ENCODE measurements around the gene CARMIL1.

The CARMIL1 gene

DNA sequence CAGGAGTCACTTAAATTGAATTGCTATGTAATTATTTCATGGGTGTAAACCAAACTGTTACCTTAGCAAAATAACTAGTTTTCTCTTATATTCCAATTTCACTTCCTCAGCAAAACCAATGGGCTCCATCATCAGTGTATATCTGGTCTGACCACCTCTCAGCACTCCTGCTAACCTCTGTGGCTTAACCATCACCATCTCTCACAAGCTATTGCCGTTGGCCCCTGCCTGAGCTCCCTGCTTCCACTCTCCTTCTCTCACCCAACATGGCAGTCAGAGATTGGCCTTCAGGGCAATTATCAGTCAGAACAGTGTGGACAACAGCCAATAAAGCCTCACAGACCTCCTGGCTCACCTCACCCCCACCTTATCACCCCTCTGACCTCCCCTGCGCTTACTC is 124.0 kb downstream of the CARMIL1 start:
- in situ Hi-C loops (cut with HindIII; ENCODE audit: low sequenced_read_pairs) = no loop called here

DNA sequence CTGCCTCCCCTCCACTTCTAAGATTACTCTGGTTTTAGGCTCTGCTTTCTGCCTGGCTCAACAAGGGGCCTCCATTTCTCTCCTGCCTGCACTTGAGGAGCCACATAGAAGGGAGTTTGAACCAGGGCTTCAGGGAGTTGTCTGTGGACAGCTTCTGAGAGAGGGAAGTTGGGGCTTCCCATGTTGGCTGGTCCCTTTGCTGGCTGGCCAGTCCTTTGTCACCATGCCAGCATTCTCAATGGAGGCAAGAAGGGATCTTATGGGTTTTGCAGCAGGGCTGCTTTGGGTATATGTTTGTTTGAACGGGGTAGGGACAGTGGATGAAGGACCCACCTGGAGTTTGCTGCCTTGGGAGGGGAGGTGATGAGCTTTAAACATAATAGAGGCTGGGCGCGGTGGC is 124.9 kb downstream of the CARMIL1 start:
- in situ Hi-C loops (cut with HindIII; ENCODE audit: low sequenced_read_pairs) = no loop called here

DNA sequence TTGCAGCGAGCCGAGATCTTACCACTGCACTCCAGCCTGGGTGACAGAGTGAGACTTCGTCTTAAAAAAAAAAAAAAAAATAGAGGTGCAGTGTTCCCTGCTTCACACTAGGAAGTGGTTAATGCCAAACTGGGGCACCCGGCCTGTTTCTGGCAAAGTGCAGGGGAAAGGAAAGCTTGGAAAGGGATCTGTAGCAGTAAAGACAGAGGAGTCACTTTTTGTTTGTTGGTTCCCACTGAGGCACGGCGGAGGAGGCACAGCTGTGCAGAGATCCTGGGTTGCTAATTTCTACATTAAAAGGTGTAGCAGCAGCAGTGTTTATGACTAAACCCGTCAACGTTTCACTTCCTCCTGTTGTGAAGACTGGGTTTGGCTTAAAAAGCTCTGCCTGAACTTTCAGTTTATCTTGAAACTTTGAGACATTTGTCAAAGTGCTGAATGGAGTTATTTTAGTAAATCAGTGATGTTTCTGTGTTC is 125.6 kb downstream of the CARMIL1 start:
- in situ Hi-C loops (cut with HindIII; ENCODE audit: low sequenced_read_pairs) = no loop called here

DNA sequence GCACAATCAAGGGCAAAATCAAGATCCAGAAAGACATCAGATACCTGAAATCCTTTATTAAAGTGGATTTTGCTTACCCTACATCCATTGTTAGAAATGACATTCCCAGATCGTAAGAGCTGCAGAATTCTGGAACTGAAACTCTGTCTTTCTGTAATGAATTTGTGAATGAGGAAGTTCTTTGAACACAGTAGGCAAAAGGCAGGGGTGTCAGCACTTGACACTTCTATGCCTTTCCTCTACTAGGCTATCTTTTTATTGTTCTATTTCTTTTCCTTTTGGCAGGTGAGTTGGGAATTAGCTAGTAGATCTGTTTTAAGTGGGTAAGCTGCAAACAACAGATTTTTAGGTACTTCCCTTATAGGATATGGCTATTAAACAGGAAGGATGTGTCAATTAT is 126.3 kb downstream of the CARMIL1 start:
- in situ Hi-C loops (cut with HindIII; ENCODE audit: low sequenced_read_pairs) = no loop called here

DNA sequence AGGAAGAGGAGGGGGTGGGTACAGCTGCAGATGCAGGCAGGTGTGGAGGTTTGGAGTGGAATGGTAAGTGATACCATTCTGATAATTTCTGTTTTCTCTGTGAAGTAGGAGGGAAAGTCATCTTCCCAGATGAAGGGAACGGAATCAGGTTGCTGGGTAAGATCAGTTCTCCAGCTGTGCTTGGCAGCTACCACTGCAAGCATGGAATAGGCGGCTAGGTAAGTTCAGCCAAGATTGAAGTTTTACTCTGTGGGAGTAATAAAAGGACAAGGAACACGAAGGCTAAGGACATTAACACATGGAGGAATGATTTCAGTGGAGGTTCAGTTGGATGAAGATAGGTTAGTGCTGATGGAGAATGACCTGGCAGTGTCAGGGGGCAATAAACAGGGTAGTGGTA is 128.3 kb downstream of the CARMIL1 start:
- in situ Hi-C loops (cut with HindIII; ENCODE audit: low sequenced_read_pairs) = no loop called here

DNA sequence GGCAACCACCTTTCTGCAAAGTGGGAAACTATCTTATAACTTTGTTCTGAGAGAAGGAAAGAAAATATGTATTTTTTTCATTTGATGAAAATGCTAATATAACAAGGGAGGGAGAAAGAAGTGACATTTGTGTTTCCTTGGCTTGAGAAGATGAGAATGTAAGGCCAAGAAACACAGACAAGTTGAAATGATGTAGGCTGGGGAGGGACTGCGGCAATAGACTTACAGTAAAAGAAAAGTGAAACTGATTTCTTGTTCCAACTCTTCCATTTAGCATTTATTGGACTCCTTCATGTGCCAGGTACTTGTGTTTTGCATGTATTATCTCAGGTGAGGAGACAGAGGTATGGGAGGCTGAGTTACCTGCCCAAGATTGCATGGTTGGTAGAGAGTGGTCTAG is 130.9 kb downstream of the CARMIL1 start:
- in situ Hi-C loops (cut with HindIII; ENCODE audit: low sequenced_read_pairs) = no loop called here

DNA sequence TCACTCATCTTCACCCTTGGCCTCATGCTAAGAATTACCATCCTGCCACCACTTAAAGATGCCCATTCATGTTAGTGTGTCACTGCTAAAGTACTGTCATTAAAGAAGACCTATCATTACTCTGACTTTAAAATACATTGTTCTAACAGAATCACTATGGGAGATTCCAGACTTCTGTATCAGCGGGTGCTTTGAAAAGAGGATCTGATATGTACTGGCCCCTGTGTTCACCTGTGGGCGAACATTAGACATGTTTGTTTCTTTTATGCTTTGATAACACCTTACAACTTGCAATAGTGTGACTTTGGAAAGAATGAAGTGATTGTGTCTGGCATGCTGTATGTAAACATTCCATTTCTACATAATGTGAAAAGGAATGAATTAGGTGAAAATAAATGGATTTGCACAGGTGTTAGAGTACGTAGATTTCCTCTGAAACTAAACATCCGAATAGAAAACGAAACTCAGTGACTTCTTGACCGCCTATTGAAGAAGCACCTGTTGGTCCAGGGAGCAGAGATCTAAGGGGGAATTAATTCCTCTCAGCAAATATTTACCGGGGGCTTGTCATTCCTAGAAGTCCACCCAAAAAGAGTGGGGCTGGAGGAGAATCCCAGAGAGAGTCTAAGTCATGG is 132.3 kb downstream of the CARMIL1 start:
- in situ Hi-C loops (cut with HindIII; ENCODE audit: low sequenced_read_pairs) = no loop called here

DNA sequence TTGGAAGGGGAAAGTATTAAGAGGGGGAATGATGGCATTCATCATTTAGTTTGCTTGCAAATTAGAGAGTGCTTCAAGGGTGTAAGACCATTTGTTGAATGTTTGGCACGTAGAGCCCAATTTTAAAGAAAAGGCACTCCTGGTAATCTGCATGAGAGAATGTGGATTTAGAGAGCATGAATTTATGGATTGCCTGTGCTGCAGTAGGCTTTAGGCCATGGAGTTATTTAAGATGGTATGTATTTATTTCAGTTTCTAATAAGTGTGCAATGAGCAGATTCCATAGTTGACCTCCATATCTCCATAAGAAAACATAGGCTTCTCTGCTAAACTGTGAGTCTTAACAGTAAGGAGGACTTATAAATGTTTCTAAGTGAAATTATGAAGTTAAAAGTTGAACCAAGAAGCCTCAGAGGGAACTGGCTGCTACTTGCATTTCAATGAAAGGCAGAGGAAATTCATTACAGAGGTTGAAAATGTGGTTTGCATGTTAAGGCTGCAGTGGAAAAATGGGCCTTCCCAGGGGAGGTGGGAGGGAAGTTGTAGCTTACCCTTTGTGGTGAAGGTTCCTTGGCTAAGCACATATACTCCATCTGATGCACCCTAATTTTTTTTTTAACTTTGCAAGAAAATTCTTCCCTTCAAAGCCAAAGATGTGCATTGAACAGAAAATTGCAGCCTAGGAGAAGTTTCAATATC is 134.2 kb downstream of the CARMIL1 start:
- in situ Hi-C loops (cut with HindIII; ENCODE audit: low sequenced_read_pairs) = no loop called here

DNA sequence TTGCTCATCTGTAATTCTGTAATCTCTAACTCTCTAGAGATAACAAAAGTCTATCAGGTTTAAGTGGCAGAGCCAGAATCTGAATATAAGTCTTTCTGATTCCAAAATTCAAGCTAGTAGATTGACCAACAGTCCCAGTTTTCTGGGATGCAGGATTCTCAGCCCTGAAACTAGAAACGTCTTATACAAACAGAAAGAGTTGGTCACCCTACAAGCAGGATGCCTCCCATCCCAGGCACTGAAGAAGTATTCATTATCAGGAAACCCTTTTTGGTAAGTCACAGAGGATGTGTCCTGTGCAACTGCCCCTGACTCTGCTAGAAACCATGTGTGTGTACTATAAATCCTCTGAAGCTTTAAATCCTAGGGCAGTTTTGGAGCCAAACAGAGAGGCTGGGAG is 135.0 kb downstream of the CARMIL1 start:
- in situ Hi-C loops (cut with HindIII; ENCODE audit: low sequenced_read_pairs) = no loop called here

DNA sequence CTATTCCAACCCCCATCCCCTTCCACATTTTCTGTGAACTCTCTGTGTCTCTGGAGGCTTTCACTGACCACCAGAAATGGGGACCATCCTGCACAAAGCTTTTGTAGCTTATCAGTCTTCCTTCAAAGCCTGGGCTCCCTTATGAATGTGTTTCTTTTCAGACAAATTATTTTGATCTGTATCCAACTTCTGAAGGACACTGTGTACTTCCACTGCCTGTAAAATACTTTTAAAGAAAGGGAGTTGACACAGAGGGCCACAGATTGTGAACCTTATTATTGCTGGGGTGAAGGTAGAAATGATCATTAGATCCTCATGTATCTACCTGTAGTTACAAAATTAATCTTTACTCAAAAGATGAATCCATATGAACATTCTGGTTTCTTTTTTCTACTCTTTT is 135.6 kb downstream of the CARMIL1 start:
- in situ Hi-C loops (cut with HindIII; ENCODE audit: low sequenced_read_pairs) = no loop called here

DNA sequence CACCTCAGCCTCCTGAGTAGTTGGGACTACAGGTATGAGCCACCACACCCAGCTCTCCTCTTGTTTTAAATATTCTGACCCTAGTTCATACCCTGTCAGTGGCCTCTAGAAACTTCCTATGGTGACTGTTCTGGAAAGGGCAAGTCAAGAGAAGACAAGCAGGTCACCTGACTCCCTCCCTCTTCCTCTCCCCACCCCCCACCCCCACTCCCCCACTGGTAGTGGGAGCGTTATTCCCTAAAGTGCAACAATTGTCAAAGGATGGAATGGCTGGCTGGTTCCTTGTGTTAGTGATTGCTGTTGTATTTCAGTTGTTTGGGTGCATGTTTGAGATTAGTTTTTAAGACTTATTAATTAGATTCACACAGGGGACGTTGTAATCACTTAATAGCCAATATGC is 136.1 kb downstream of the CARMIL1 start:
- in situ Hi-C loops (cut with HindIII; ENCODE audit: low sequenced_read_pairs) = no loop called here

DNA sequence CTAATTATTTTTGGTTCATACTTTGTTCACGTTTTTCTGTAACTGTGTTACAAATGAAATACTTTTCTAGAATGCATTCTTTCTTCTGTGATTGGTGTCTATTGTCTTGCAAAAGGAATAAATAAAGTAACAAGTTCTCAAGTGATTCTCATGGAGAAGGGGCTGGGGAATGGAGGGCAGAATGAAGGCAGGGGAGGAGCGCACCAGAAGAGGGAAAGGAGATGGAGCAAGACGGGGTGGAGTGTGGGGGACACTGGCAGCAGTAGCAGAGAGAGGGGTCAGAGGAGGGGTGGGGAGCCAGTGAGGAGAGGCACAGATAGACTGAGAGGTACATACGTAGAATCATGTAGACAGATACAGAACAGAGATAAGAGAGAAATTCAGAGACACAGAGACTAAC is 136.5 kb downstream of the CARMIL1 start:
- in situ Hi-C loops (cut with HindIII; ENCODE audit: low sequenced_read_pairs) = no loop called here

DNA sequence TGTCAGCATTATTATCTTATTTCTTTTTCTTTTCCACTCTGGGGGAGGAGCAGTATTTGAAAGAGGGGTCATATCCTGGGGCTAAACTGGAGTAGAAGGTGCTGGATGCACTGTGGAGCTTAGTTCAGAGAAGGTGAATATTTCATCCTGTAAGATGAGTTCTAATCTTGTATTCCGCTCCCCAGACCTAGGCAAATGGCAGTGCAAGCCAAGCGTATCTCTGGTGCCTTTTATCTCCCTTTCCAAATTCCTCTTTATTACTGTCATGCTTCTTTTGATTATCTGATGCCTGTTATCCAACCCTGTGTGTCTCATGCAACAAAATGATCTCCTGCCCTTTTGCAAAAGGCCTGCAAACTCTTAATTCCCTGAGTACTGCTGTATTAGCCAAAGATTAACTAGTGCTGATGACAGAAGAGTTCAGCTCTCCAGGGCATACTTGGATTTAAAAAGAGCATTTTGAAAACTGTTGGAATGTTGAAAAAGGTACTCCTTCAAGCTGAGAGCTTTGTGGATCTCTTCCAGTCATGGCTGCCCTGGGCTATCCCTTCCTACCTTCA is 138.0 kb downstream of the CARMIL1 start:
- in situ Hi-C loops (cut with HindIII; ENCODE audit: low sequenced_read_pairs) = no loop called here

DNA sequence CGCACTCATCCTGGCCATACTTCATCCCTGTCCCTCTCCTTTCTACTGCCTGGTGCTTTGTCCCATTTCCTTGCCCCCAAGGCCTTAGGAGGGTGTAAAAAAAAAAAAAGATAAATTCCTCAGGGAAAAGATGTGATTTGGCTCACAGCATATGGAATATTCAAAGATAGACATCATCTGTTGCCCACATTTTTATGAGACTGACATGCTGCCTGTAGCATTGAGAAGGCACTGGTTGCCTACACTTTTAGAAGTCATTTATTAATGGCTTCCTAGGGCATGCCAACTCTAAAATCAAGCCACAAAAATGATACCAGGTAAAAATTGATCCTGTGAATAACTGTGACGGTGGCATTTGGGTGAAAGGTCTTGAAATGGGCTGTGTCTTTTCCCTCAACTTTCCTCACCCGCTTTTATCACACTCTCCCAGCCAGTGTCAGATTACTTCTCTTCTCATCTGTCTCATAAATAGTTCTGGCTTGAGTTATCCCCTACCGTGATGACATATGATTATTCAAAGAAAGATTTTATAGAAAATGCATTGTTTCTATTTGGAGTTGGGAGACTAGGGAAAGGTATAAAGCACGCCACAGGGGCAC is 139.4 kb downstream of the CARMIL1 start:
- in situ Hi-C loops (cut with HindIII; ENCODE audit: low sequenced_read_pairs) = no loop called here

DNA sequence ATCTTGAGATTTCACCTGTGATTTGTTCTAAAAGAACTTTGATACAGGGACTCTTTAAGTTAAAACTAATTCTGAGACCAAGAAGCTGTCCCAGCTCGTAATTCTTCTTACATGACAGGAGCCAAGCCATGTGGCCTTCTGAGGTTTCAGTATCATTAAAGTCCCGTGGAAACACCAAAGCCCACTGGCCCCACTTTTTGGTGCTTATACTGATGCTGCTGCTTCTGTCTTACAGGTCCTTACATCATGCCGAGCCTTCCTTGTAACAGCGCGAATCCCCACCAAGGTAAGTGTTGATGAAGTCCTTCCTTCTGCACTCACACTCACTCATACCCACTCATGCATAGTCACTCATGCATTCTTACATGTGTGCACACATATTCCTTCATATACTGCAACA is 140.7 kb downstream of the CARMIL1 start:
- in situ Hi-C loops (cut with HindIII; ENCODE audit: low sequenced_read_pairs) = no loop called here

DNA sequence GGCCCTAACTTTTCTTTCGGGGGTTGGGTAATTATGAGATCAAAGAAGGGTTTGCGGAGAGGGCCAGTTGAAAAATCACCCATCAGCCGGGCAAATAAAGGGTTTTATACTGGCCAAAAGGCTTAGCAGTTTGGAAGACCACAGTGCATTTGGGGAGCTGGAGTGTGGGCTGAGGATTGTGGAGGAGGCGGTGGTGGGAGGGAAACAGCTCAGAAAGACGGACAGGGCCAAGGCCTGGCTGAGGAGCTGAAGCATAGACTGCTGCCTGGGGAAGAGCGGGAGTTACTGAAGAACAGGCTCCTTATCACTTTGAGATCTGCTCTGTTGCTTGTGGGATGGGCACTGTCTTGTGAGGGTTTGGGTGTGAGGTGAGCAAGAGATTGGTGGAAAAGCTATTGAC is 144.2 kb downstream of the CARMIL1 start:
- in situ Hi-C loops (cut with HindIII; ENCODE audit: low sequenced_read_pairs) = no loop called here

DNA sequence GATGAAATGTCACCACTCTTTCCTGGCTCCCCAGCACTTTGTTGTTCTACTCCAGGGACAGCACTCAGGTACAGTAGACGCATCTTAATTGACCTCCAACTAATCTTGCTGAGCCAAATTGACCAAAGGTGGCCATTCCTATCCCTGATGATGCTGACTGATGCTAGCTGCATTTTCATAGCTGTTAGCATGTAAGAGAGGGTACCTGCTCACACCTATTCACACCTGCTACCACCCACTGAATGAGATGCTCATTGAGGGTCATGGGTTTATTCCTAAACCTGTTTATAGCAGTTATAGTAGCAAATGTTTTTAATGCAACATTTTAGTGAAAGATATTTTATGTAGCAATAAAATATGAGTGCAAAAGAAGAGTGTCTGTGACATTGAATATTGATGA is 145.1 kb downstream of the CARMIL1 start:
- in situ Hi-C loops (cut with HindIII; ENCODE audit: low sequenced_read_pairs) = no loop called here

DNA sequence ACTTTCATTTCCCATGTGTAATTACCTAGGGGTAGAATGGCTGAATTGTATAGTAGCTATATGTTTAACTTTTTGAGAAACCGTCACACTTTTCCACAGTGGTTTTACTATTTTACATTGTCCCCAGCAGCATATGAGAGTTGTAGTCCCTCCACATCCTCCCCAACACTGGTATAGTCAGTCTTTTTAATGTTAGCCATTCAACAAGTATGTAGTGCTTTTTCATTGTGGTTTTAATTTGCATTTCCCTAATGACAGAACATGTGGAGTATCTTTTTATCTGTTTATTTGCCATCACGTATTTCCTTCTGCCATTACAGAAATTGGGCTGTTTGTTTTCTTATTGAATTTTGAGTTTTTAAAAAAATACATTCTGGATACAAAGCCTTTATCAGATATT is 148.4 kb downstream of the CARMIL1 start:
- in situ Hi-C loops (cut with HindIII; ENCODE audit: low sequenced_read_pairs) = no loop called here

DNA sequence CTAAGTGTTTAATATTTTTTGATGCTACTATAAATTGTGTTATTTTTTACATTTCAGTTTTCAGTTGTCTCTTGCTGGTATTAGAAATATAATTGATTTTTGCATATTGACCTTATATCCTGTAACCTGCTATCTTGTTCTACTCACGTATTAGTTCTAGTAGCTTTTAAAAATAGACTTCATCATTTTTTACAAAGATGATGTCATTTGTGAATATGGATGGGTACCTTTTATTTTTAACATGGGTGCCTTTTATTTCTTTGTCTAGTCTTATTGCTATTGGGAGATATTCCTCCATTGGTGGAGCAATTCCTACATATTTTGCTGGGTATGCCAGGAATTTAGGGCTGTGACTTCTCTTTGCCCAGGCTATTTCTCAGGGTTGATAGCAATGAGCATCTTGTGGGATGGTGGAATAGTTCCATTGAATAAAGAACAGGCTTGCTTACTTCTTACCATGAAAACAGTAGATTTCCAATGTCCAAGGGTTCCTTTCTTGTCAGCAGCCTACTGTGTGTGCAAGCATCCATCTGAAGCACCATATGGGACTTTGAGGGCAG is 149.7 kb downstream of the CARMIL1 start:
- in situ Hi-C loops (cut with HindIII; ENCODE audit: low sequenced_read_pairs) = no loop called here

DNA sequence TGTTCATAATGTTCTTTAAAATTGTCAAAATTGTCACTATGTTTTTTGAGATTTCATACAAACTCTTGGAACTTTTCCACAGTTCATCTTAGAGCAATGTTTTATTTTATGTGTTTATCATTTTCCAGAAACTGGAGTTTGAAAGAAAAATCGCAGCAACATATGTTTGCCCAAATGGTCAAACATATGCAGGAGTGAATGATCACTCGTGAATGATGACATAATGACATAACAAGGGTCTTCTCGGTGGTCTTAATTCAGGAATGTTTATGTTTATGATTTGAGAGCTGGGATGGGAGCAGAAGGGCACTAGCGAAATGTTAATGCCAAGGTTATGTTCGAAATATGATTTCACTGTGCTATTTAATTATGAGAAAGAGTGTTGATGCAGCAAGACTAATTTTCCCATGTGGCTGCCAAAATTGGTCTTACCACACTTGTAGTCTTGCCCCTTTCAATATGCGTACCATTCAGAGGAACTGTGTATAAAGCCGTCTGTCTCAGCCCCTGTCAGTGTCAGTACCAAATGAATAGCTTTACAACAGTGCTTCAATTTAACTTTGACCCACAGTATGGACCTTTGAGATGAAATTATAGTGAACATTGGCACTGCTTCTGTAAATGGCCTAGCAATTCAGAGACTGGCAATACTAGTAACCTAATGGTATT is 152.3 kb downstream of the CARMIL1 start:
- in situ Hi-C loops (cut with HindIII; ENCODE audit: low sequenced_read_pairs) = no loop called here

DNA sequence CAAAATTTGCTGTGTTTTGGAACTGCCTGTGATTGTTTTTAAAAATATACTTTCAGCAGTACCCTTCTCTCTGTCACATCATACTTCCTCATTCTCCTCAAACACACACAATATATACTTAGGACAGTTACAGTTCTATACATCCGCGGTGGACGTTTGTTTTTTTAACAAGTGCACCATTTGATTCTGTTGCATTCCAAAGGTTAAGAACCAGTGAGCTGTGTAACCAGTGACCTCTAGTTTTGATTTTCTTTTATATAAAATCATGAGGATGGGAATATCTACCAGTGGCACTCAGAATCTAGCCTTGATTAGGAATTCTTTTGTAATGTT is 152.8 kb downstream of the CARMIL1 start:
- in situ Hi-C loops (cut with HindIII; ENCODE audit: low sequenced_read_pairs) = no loop called here

All from endothelial cell of hepatic sinusoid (primary cell).